ENCODE data around the gene SLC25A22.

DNA sequence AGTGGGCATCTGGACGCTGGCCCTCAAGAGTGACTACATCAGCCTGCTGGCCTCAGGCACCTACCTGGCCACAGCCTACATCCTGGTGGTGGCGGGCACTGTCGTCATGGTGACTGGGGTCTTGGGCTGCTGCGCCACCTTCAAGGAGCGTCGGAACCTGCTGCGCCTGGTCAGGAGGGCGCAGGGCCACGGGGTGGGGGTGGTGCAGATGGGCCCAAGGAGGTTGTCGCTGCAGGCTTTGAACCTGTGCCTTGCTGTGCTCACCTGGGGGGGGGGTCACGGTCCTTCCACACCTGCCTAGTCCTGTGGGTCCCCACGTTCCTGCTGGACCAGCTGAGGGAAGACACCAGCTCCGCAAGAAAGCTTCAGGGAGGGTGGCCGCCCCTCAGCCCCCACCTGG, 38.2 kb upstream of the SLC25A22 start:
- TF ChIP-seq ZNF384 (IDR thresholded peaks at IDR 0.05; ENCODE audit: borderline replicate concordance, low read depth, low read length) (no peak), BCL11A (IDR thresholded peaks at IDR 0.05; ENCODE audit: low read depth, low read length) (no peak), TAF1 (IDR thresholded peaks at IDR 0.05; ENCODE audit: borderline replicate concordance, low read depth, low read length) (no peak), NFXL1 (IDR thresholded peaks at IDR 0.05; ENCODE audit: borderline replicate concordance) (no peak), POLR2AphosphoS5 (IDR thresholded peaks at IDR 0.05; ENCODE audit: low read length) (no peak), RB1 (IDR thresholded peaks at IDR 0.05; ENCODE audit: borderline replicate concordance) (no peak), RELA (IDR thresholded peaks at IDR 0.05; ENCODE audit: borderline replicate concordance, partially characterized antibody) (no peak), SIN3A (IDR thresholded peaks at IDR 0.05; ENCODE audit: low read depth, low read length) (no peak), NR2C2 (IDR thresholded peaks at IDR 0.05; ENCODE audit: borderline replicate concordance, control insufficient read depth, insufficient read length, low read depth) (no peak), RCOR1 (conservative IDR thresholded peaks at IDR 0.05; ENCODE audit: low read depth, low read length) (no peak)
- TF ChIP-seq, protein P1, sequence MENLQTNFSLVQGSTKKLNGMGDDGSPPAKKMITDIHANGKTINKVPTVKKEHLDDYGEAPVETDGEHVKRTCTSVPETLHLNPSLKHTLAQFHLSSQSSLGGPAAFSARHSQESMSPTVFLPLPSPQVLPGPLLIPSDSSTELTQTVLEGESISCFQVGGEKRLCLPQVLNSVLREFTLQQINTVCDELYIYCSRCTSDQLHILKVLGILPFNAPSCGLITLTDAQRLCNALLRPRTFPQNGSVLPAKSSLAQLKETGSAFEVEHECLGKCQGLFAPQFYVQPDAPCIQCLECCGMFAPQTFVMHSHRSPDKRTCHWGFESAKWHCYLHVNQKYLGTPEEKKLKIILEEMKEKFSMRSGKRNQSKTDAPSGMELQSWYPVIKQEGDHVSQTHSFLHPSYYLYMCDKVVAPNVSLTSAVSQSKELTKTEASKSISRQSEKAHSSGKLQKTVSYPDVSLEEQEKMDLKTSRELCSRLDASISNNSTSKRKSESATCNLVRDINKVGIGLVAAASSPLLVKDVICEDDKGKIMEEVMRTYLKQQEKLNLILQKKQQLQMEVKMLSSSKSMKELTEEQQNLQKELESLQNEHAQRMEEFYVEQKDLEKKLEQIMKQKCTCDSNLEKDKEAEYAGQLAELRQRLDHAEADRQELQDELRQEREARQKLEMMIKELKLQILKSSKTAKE (IDR thresholded peaks at IDR 0.05; ENCODE audit: low read depth, poor library complexity, severe bottlenecking) = no peak
- TF ChIP-seq, protein P2, sequence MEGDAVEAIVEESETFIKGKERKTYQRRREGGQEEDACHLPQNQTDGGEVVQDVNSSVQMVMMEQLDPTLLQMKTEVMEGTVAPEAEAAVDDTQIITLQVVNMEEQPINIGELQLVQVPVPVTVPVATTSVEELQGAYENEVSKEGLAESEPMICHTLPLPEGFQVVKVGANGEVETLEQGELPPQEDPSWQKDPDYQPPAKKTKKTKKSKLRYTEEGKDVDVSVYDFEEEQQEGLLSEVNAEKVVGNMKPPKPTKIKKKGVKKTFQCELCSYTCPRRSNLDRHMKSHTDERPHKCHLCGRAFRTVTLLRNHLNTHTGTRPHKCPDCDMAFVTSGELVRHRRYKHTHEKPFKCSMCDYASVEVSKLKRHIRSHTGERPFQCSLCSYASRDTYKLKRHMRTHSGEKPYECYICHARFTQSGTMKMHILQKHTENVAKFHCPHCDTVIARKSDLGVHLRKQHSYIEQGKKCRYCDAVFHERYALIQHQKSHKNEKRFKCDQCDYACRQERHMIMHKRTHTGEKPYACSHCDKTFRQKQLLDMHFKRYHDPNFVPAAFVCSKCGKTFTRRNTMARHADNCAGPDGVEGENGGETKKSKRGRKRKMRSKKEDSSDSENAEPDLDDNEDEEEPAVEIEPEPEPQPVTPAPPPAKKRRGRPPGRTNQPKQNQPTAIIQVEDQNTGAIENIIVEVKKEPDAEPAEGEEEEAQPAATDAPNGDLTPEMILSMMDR (IDR thresholded peaks at IDR 0.05 in 2 of 3, conservative IDR thresholded peaks at IDR 0.05 in 1 of 3; ENCODE audit: control insufficient read depth in 2 of 3, extremely low read depth in 1 of 3, insufficient read depth in 1 of 3, low read depth in 3 of 3, low read length in 3 of 3) = no peak
- TF ChIP-seq, protein P3, sequence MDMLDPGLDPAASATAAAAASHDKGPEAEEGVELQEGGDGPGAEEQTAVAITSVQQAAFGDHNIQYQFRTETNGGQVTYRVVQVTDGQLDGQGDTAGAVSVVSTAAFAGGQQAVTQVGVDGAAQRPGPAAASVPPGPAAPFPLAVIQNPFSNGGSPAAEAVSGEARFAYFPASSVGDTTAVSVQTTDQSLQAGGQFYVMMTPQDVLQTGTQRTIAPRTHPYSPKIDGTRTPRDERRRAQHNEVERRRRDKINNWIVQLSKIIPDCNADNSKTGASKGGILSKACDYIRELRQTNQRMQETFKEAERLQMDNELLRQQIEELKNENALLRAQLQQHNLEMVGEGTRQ (IDR thresholded peaks at IDR 0.05; ENCODE audit: borderline replicate concordance, low read depth, low read length) = no peak
